ENCODE results near the gene TSPAN14. TPM values are rescaled to one million over a fixed set of nuclear protein-coding genes. Genes with fewer than 3 reads are reported as not detected.

TSPAN14 gene
- total RNA-seq, 2 donors from 2014 or later = 24.2 to 34.7 TPM

GRCh38 chr10:80454513-80455460 lies 677 bp downstream of the TSPAN14 start:
- TF ChIP-seq, protein P1, sequence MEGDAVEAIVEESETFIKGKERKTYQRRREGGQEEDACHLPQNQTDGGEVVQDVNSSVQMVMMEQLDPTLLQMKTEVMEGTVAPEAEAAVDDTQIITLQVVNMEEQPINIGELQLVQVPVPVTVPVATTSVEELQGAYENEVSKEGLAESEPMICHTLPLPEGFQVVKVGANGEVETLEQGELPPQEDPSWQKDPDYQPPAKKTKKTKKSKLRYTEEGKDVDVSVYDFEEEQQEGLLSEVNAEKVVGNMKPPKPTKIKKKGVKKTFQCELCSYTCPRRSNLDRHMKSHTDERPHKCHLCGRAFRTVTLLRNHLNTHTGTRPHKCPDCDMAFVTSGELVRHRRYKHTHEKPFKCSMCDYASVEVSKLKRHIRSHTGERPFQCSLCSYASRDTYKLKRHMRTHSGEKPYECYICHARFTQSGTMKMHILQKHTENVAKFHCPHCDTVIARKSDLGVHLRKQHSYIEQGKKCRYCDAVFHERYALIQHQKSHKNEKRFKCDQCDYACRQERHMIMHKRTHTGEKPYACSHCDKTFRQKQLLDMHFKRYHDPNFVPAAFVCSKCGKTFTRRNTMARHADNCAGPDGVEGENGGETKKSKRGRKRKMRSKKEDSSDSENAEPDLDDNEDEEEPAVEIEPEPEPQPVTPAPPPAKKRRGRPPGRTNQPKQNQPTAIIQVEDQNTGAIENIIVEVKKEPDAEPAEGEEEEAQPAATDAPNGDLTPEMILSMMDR (IDR thresholded peaks at IDR 0.05) = no peak
- Histone ChIP-seq H3K9me3 (no peaks in the 10 kb centered on the region), H3K4me3 (peak overlapping the region; percentile 63 to 97), H3K27me3 (no peaks in the 10 kb centered on the region), H3K27ac (peak overlapping the region; percentile 94 to 97), H3K4me1 (peaks cover 0 to 63% of the 10 kb centered on the region in 2 donors), H3K36me3 (no peaks in the 10 kb centered on the region)
- DNase-seq (ENCODE audit: low spot score) = peak; percentile 64

GRCh38 chr10:80455461-80456349 lies 1.6 kb downstream of the TSPAN14 start:
- no peaks in the 10 kb centered on the region for H3K9me3 ChIP-seq
- TF ChIP-seq, protein P1 (IDR thresholded peaks at IDR 0.05) = no peak
- H3K4me3 ChIP-seq = peak overlapping the region; percentile 63 to 97
- H3K36me3 ChIP-seq = no peaks in the 10 kb centered on the region
- H3K27me3 ChIP-seq = no peaks in the 10 kb centered on the region
- H3K4me1 ChIP-seq = peaks cover 0 to 72% of the 10 kb centered on the region in 2 donors
- peak overlapping the region; percentile 94 to 97 for H3K27ac ChIP-seq
- no peak for DNase-seq (ENCODE audit: low spot score)

DNA sequence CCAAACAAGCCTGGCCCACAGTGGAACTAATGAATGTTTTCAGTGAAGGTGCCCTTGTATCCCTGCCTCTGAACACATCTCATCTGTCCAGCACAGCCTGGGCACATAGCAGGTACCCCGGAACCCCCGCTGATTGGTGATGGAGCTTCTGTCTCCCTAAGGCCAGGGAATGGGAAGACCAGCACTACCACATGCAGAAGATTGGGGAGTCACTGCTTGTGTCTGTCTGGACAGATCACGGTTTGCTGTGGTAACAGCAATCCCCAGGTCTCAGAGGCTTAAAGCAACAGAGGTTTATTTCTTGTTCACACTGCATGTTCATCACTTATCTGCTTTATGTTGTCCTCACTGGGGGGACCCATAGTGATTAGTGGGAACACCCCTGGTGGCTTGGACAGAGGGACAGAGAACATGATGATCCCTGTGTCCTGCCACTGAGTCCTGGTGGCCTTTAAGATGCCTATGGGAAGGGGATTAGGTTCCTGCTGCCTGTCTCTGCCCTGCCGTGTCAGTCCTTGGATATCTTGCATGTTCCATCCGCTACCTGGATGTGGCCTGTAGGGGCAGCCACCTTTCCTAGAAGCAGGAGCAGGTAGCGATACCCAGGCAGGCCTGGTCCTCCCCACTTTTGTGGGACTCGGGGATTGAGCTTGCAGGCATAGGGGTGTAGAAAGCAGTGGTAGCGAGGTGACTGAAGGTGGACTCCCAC lies 3.6 kb downstream of the TSPAN14 start:
- H3K4me1 ChIP-seq = peaks cover 0 to 83% of the 10 kb centered on the region in 2 donors
- no peaks in the 10 kb centered on the region for H3K27me3 ChIP-seq
- TF ChIP-seq, protein P1 (IDR thresholded peaks at IDR 0.05) = no peak
- no peaks in the 10 kb centered on the region for H3K9me3 ChIP-seq
- DNase-seq (ENCODE audit: low spot score) = no peak
- no peak overlapping the region for H3K4me3 ChIP-seq
- no peaks in the 10 kb centered on the region for H3K36me3 ChIP-seq
- peak overlapping the region in 1 of 2 donors; percentile 80 for H3K27ac ChIP-seq

GRCh38 chr10:80458263-80458625 lies 4.1 kb downstream of the TSPAN14 start:
- H3K27ac ChIP-seq = peak overlapping the region; percentile 73 to 80
- no peaks in the 10 kb centered on the region for H3K36me3 ChIP-seq
- DNase-seq (ENCODE audit: low spot score) = no peak
- TF ChIP-seq, protein P1 (IDR thresholded peaks at IDR 0.05) = no peak
- H3K27me3 ChIP-seq = no peaks in the 10 kb centered on the region
- H3K4me1 ChIP-seq = peaks cover 0 to 85% of the 10 kb centered on the region in 2 donors
- no peaks in the 10 kb centered on the region for H3K9me3 ChIP-seq
- H3K4me3 ChIP-seq = no peak overlapping the region

GRCh38 chr10:80458638-80459037 lies 4.5 kb downstream of the TSPAN14 start:
- Histone ChIP-seq H3K36me3 (no peaks in the 10 kb centered on the region), H3K27me3 (no peaks in the 10 kb centered on the region), H3K27ac (peak overlapping the region; percentile 73 to 80), H3K4me1 (peaks cover 0 to 85% of the 10 kb centered on the region in 2 donors), H3K9me3 (no peaks in the 10 kb centered on the region), H3K4me3 (peak overlapping the region in 1 of 2 donors; percentile 6)
- no peak for DNase-seq (ENCODE audit: low spot score)
- TF ChIP-seq, protein P1 (IDR thresholded peaks at IDR 0.05) = no peak
